AG04449 (cell line): ENCODE measurements around the gene ERCC1.

Experiments
- CTCF ChIA-PET: fragments of 350-600 bp; formaldehyde crosslinking; extraction: SDS; loops from one replicate; lab custom pipeline; 2021; ENCODE audit warnings: antibody characterized with exemption; lab: Yijun Ruan, JAX
- POLR2A ChIA-PET: fragments of 400-600, 350-600 bp; formaldehyde crosslinking; extraction: SDS; loops from one replicate; lab custom pipeline; 2020; ENCODE audit warnings: antibody characterized with exemption, inconsistent platforms; lab: Yijun Ruan, JAX
- DNase-seq: peaks from one replicate; pipeline ENCODE4 v3.0.0-alpha.2; 2010; ENCODE audit warnings: low read depth, low spot score
- H3K4me3 ChIP-seq: 2 replicates; pipeline ENCODE4 v1.5.1; 2011; ENCODE audit warnings: low read depth, mild to moderate bottlenecking, control low read depth, low read length
- TF ChIP-seq, protein P1 (sequence below): IDR thresholded peaks from one replicate; pipeline ENCODE4 v1.5.1; 2011; ENCODE audit warnings: mild to moderate bottlenecking, moderate library complexity, low read length, control low read depth, inconsistent platforms; ENCODE audit not compliant: insufficient read depth; ENCODE audit errors: missing control alignments

The ERCC1 gene

DNA sequence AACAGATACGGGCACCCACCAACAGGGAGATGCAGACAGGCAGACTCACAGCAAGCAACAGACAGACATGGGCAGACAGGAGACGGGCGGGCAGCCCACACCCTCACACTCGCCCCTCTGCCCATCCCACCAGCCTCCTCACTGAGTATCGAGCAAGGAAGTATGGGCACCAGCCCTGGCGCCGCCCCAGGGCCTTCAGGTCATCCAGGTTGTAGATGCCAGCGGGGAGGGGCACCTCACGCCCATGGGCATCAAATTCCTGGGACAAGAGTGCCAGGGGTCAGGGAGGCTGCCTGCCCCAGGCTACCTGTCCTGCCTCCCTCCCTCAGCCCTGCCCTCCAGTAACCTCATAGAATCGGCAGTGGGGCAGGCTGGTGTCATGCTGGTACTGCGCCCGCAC is 59.0 kb downstream of the ERCC1 start:
- ChIA-PET CTCF (no interaction called here), POLR2A (no interaction called here)
- H3K4me3 ChIP-seq: no peak overlapping the region
- no peak for DNase-seq
- TF ChIP-seq, protein P1, sequence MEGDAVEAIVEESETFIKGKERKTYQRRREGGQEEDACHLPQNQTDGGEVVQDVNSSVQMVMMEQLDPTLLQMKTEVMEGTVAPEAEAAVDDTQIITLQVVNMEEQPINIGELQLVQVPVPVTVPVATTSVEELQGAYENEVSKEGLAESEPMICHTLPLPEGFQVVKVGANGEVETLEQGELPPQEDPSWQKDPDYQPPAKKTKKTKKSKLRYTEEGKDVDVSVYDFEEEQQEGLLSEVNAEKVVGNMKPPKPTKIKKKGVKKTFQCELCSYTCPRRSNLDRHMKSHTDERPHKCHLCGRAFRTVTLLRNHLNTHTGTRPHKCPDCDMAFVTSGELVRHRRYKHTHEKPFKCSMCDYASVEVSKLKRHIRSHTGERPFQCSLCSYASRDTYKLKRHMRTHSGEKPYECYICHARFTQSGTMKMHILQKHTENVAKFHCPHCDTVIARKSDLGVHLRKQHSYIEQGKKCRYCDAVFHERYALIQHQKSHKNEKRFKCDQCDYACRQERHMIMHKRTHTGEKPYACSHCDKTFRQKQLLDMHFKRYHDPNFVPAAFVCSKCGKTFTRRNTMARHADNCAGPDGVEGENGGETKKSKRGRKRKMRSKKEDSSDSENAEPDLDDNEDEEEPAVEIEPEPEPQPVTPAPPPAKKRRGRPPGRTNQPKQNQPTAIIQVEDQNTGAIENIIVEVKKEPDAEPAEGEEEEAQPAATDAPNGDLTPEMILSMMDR: no peak

- no peak for DNase-seq
- ChIA-PET CTCF (no interaction called here), POLR2A (no interaction called here)
- TF ChIP-seq, protein P1: no peak
- no peak overlapping the region for H3K4me3 ChIP-seq
Observed at GRCh38 chr19:45363861-45364459, 59.8 kb downstream of the ERCC1 start.

DNA sequence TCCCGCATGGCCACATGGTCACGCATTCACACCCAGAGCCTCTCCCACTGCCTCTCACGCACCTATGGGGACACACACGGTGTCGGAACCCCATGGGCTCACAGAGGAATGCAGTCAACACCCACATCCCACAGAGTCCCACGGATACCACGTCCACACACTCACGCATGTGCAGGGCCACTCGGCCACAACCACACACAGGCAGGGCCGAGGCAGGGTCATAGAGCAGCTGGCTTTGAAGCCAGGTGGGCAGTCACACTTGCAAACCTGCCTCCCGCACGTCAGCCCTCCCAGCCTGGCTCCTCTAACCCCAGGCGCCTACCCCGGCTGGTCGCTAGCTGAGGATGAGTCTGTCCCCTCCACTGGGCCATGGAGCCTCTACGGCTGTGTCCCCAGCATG is 61.4 kb downstream of the ERCC1 start:
- ChIA-PET CTCF (no interaction called here), POLR2A (no interaction called here)
- no peak for DNase-seq
- TF ChIP-seq, protein P1: no peak
- H3K4me3 ChIP-seq: no peak overlapping the region

DNA sequence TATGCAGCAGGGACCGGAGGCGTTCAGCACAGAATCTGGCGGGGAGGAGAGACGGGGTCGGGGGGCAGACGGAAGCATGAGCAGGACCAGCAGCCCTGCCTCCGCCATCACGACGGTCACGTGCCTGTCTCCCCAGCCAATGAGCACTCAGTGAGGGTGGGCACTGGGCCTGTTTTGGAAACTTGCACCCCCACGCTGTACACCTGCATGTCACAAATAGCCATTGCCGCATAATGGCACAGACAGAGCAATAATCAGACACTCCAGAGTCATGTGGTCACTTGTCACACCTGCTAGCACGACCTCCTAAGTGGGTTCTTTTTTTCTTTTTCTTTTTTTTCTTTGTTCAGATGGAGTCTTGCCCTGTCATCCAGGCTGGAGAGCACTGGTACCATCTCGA is 62.1 kb downstream of the ERCC1 start:
- POLR2A ChIA-PET: no interaction called here

GRCh38 chr19:45358213-45358792 is 65.4 kb downstream of the ERCC1 start:
- ChIA-PET CTCF (no interaction called here), POLR2A (interaction anchor here (0.9 kb wide), 1 partner anchor 16 kb away, joined by 3 read pairs; no protein-coding TSS in a partner anchor)
- H3K4me3 ChIP-seq: no peak overlapping the region
- DNase-seq: no peak
- TF ChIP-seq, protein P1: no peak

More for the DNA sequence above, 62.1 kb downstream of the ERCC1 start:
- TF ChIP-seq, protein P1: no peak
- DNase-seq: no peak
- CTCF ChIA-PET: no interaction called here
- no peak overlapping the region for H3K4me3 ChIP-seq

DNA sequence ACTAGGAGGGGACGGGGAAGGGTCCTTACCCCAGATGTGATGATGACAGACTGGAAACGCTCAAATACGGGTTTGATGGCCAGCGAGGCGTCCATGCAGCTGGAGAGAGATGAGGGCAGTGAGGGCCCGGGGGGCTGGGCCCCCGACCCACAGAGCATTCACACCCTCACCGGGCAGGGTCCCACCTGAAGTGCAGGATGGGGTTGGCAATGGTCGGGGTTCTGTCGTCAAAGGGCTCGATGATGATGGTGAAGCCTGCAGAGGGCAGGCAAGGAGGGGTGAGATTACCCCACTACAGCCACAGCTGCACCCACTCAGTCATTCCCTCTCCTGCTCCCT is 66.3 kb downstream of the ERCC1 start:
- no peak for DNase-seq
- H3K4me3 ChIP-seq: no peak overlapping the region
- TF ChIP-seq, protein P1: no peak
- ChIA-PET POLR2A (interaction anchor here (0.9 kb wide), 1 partner anchor 17 kb away, joined by 3 read pairs; no protein-coding TSS in a partner anchor), CTCF (no interaction called here)
